CD4-positive, alpha-beta T cell treated with Interleukin-17A for 4 hours (primary cell): Measurements from ENCODE around the gene TNNI3.
"Not testable (repeated sequence)": the region's sequence is repeated elsewhere in the genome, so short reads cannot be mapped to it uniquely, and the experiment has no call there.

ENCODE experiments used
- DNase-seq: peaks from one replicate; pipeline ENCODE4 v3.0.0-alpha.2; 2020; ENCODE audit warnings: mixed read lengths

The TNNI3 gene

GRCh38 chr19:55172741-55173140 lies 15.2 kb upstream of the TNNI3 start:
- DNase-seq, result no peak

DNA sequence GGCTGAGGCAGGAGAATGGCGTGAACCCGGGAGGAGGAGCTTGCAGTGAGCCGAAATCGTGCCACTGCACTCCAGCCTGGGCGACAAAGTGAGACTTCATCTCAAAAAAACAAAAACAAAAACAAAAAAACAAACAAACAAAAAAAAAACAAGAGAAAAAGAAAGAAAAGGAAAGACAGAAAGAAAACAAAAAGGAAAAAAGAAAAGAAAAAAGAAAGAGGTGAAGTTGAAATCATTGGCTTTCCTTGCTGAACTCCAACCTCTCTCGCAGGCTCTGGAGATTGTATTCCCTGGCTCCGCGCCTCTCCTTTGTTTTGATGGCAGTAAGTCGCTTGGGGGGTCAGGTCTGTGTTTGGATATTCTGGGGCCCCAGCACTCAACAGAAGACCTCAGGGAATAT lies 14.8 kb upstream of the TNNI3 start:
- DNase-seq, result not testable (repeated sequence)

- DNase-seq, result no peak
Measured at GRCh38 chr19:55171440-55171839, 13.9 kb upstream of the TNNI3 start.

DNA sequence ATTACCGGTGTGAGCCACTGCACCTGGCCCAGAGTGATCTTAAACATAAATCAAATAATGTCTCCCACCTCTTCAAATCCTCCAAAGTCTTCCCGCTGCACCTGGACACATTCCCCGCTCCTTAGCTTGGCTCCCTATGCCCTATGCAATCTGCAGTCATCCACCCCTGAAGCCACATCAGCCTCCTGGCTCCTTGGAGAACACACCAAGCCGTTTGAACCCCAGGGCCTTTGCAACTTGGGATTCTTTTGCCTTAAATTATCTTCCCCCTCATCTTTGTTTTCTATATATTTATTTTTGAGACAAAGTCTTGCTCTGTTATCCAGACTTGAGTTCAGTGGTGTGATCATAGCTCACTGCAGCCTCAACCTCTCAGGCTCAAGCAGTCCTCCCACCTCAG lies 11.6 kb upstream of the TNNI3 start:
- no peak for DNase-seq

DNA sequence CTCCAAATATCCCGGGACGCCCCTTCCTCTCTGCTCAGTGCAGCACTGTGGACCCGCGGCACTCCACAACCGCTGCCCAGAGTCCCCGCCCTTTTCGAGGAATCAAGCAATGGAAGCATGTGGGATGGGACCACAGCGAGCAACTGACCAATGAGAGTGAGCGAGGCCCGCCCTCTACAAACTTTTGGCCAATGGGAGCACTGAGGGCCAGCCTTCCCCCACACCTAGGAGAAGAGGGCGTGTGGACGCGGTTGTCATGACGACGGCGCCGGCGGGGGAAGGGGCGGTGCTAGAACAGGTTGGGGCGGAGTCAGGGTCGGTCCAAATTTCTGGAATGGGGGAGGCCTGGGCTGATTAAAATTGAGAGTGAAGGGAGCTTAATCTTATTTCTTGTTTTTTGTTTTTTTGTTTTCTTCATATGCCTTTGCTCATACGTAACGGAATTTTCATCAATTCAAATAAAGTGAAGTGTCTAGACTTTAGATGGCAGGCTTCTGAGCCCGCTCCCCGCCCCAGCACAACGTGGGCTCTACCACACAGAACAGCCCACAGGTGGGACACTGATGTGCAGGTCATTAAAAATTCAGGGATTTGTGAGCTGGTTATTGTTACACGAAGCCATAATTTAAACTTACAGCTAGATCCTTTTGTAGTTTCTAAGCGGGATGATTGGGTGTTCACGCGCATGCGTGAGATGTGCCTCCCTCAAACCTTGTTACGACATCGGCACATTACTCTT lies 9.2 kb upstream of the TNNI3 start, which contains the start of gene DNAAF3:
Gene DNAAF3 (minus strand): TSS at position 84 of the 739 bp plus-strand sequence. CDS start 200 bp downstream, outside the sequence.
- DNase-seq, result peak; percentile 40

DNA sequence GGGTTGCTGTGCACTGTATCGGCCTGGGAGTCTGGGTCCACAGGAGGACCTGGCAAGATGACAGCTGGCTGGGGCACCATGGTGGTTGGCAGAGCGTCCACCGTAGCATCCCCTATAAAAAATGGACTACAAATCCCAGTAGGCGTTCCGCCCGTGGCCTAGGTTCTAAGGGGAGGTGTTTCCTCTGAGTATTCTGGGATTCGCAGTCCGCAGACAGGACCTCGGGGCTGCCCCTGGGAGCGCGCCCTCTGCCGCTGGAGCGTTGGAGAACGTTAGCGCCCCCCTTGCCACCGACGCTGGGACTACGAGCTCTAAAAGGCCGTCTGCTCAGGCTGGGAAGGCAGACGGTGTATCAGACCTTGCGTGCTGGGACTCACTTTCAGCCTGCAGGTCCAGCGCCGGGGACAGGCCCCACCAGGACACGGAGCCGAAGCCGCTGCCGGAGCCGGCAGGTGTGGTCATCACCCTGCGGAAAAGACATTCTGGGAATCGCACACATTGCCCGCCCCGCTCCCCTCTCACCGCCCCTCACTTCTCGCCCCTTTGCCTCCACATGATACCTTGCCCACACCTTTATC lies 8.5 kb upstream of the TNNI3 start:
- no peak for DNase-seq

DNA sequence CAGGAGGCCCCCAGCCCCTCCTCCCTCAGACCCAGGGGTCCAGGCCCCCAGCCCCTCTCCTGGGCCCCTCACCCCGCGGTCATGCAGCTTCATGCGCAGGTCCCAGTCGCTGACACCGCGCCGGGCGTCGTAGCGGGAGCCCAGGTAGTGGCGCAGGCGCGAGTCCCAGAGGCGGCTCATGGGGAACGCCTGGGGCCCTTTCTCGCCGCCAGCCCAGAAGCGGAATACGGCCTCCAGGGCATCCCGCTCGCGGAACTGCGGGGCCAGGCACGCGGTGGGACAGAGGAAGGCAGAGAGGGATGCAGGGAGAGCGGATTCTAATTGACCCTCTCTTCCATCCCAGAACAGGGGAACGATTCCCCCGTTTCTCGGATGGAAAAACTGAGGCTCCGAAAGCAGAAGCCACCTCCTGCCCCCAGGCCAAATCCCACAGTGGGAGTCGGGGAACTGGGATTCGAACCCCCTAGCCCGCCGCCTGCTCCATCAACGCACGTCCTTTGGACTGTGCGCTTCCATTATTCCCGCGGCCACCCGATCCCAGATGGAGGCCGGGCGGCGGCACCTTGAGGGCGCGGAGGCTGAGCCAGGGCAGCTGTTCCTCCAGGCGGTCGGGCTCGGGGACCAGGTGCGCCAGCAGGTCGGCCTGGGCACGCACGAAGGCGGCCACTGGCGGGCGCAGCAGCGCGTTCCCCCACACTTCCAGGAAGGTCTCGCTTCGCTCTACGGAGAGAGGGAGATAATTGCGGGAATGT lies 4.2 kb upstream of the TNNI3 start:
- DNase-seq, result no peak

DNA sequence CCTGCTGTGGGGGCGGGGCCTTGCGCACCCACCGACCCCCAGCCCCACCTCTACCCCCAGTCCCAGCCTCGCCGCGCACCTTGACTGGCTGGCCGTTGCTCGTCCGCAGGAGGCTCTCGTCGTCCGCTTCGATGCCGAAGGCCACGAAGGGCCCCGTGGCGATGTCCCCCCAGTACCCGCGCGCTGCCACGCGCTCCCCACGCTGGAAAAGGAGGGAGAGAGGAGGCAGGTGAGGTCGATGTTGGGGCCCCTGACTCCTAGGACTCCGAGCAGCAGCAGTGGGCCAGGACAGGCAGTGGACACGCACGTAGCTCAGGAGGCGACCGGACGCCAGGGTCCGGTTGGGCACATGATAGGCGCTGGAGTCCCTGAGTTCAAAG lies 3.4 kb upstream of the TNNI3 start:
- no peak for DNase-seq

DNA sequence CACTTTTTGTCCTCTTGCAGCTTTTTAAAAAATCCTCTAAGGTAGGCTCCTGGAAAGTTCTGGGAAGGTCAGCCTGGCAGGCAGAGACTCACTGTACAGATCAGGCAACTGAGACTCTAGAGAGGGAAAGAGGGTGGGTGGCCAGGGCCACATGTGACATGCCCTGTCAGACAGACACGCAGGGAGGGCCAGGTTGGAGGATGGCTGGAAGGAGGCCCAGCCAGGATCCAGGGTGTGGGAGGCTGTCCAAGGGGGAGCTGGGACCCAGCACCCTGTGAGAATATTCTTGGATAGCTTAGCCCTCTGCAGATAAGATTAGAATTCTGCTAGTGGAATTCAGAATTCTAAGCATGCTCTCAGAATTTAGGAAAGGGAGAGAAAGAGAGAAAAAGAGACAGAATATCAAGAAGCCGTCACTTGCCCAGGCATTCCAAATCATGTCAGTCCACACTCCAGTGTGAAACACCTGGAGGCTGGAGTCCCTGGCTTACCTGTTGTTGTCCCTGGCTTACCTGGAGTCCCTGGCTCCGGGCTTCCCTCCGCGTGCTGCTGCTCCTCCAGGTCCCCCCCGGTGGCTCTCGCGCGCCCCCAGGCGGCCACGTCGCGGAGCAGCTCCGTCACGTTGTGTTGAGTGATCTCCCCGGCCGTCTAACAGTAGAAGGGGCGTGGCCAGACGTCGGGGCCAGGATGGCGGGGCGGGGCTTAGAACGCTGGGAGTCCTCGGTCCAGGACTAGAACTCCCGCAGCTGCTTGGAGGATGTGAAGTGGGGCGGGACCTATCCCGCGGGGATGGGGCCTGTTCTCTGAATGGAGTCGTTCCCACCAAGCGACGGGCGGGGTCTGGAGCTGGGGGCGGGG lies 2.8 kb upstream of the TNNI3 start:
- DNase-seq, result peak; percentile 84

DNA sequence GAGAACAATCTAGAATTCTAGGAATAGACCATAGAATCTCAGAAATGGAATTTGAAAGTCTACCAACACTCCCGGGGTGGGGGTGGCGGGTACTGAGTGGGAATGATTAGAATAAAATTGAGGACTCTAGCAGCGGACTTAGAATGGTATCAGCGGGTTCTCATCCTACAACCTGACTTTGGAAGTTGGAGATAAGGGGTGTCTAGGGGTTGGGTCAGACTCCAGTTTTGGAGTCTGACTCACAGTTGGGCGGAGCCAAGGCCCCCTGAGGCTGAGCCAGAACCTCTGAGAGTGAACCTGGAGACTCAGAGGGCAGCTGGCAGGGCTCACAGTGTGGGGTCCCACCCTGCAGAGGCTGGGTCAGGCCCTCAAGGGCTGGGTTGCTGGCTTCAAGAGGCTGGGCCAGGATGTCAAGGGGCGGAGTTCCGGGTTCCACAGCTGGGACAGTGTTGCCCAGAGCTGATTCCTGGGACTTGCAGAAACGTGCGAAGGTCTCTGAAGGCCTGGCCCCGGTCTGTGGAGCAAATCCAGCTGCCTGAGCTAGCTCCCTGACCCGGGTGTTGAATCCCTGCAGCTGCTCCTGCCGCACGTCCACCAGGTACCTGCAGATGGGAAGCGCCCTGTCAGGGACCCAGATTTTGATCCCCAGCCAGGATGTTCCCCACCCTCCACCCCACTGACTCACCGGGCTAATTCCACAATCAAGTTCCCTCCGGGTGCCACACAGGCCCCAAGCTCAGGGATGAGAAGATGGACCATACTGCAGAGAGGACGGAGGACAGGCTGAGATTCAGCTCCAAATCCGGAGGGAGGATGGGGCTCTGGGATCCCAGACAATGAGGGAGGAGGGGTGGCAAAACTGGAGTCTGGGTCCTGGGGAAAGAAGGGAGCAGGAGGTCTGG lies 1.6 kb upstream of the TNNI3 start:
- no peak for DNase-seq

- no peak for DNase-seq
Measured at GRCh38 chr19:55158423-55158822, 891 bp upstream of the TNNI3 start.

- peak; percentile 37 for DNase-seq
Measured at GRCh38 chr19:55156202-55157063, 1.1 kb downstream of the TNNI3 start.

DNA sequence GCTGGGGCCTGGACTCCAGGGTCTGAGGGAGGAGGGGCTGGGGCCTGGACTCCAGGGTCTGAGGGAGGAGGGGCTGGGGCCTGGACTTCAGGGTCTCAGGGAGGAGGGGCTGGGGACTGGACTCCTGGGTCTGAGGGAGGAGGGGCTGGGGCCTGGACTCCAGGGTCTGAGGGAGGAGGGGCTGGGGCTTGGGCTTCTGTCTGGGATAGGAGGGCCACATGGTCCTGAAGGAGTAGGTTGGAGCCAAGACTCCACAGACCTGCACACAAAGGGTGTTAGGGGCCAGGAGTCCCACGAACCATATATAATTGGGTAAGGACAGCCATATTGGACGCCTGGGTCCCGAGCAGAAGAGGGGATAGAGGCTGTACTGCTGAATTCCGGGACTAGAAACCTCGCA lies 1.7 kb downstream of the TNNI3 start:
- DNase-seq, result not testable (repeated sequence)

DNA sequence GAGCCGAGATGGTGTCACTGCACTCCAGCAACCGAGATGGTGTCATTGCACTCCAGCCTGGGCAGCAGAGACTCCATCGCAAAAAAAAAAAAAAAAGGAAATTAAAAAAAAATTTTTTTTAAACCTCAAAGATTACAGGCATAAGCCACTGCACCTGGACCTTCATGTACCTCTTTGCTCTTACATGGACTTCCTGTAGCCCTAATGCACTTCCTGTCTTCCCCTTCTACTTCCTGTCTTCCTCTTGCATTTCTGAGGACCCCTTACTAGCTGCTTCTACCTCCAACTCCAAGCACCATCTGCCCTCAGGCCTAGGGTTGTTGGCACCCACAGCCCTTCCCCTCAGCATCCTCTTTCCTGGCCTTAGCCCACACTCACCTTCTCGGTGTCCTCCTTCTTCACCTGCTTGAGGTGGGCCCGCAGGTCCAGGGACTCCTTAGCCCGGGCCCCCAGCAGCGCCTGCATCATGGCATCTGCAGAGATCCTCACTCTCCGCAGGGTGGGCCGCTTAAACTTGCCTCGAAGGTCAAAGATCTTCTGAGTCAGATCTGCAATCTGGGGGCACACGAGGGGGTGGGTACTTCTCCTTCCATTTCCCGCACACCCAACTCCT lies 3.8 kb downstream of the TNNI3 start:
- DNase-seq, result no peak

GRCh38 chr19:55152017-55152416 lies 5.5 kb downstream of the TNNI3 start:
- no peak for DNase-seq

- DNase-seq, result no peak
Measured at GRCh38 chr19:55149078-55150003, 8.2 kb downstream of the TNNI3 start, which contains the start of gene TNNT1. TNNT1 (minus strand) TSS chr19:55149206; CDS start chr19:55147157, 2,049 bp downstream.

DNA sequence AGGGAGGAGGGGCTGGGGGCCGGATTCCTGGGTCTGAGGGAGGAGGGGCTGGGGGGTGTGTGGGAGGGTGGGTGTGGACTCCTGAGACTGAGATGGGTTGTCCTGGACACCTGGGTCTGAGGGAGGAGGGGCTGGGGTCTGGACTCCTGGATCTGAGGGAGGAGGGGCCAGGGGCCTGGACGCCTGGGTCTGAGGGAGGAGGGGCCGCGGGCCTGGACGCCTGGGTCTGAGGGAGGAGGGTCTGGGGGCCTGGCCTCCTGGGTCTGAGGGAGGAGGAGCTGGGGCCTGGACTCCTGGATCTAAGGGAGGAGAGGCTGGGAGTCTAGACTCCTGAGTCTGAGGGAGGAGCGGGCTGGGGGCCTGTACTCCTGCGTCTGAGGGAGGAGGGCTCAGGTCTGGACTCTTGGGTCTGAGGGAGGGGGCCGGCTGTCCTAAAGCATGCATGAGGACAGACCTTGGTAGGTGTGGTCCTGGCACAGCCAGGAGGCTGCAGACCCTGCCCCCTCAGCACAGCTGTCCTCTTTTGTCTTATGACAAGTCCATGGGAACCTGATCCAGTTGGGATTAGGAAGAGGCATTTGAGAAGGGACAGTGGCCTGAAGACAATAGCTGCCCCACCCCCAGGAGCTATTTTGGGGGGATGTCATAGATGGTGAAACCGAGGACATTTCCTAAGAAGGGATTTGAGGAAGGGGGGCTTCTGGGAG lies 9.8 kb downstream of the TNNI3 start:
- no peak for DNase-seq

- no peak for DNase-seq
Measured at GRCh38 chr19:55146705-55147273, 10.7 kb downstream of the TNNI3 start.
